Occipital lobe (tissue), 2 donors: ENCODE data around the gene SPSB1. TPM values are rescaled to one million over a fixed set of nuclear protein-coding genes. Genes with fewer than 3 reads are reported as not detected.

Experiments used
- DNase-seq: peaks from one replicate; lab custom pipeline; 2025; lab: John Stamatoyannopoulos, UW
- total RNA-seq: library from RNA; depleted of rRNA; stranded (reverse); fragments of >200 nt; gene quantifications from one replicate; pipeline ENCODE4 v1.2.3, GENCODE V29; 2014

Gene SPSB1
- total RNA-seq, 1 donor from 2014 or later = 2.3 TPM

DNA sequence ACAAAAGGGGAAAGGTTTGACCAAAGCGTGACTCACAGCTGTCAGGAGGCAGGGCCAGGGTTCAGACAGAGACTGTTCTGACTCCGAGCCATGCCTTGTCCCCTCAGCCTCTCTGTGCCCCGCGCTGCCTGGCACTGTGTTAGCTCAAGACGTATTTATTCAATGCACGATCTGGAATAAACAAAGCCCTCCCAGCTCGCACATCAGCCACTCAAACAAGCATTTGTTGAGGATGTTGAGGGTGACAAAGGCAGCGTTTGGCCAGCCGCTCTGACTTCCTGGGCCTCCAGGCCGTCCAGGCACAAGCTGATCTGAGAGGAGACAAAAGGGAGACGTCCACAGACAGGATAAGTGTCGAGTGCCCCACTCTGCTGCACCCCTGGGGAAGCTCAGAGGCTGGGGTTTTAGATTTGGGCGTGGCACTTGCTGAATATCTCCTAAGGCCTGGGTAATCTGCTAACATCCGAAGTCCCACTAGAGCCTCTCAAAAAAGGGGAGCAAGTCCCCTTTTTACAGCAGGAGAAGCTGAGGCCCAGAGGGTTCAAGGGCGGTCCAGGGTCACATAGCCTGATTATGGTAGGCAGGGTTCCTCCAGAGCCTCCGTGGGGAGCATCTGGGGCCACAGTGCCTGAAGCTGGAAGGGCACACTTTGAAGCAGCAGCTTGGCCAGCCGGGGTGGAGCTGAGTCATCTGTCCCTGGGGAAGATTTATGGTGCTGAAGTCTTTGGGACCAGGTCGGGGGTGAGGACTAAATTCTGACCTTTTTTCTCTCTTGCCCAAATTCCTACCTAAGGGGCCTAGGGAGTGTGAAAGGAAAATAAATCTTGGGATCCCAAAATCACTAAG is 95.9 kb downstream of the SPSB1 start:
- DNase-seq = peak; percentile 86

DNA sequence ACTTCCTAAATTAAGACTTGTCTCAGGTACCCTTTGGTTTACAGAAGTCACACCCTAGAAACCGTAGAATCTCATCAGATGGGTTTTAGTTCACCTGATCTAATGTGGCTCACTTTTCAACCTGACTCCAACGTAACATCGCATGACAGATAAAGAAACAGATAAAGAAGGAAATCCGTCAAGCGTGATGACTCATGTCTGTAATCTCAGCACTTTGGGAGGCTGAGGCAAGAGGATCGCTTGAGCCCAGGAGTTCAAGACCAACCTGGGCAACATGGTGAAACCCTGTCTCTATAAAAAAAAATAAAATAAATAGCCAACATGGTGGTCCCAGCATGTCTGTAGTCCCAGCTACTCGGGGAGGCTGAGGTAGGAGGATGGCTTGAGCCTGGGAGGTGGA is 97.3 kb downstream of the SPSB1 start:
- no peak for DNase-seq

DNA sequence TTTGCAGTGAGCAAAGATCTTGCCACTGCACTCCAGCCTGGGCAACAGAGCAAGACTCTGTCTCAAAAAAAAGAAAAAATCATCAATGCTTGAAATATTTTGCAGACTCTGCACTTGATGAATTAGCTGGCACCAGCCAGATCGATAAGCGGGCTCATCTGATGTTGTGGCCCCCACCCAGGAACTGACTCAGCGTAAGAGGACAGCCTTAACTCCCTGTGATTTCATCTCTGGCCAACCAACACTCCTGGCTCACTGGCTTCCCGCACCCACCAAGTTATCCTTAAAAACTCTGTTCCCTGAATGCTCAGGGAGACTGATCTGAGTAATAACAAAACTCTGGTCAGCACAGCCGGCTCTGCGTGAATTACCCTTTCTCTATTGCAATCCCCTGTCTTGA is 98.9 kb downstream of the SPSB1 start:
- DNase-seq = no peak

DNA sequence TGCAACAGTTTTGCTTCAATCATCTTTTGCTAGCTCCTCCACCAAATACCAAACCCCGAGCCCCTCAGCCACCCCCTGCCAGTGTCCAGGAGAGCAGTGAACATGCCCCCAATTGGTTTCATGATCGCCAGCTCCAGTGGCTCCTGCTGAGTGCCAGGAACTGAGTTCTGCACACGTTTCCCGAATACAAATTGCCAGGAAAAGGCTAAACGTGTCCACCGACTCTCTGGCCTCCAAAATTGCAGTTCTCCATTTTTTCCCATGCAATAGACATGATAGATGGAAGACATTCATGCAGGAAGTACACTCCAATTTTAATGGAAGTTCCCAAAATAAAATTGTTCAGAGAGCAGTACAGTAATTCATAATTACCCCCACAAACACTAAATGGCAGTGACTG is 101.3 kb downstream of the SPSB1 start:
- DNase-seq = no peak

DNA sequence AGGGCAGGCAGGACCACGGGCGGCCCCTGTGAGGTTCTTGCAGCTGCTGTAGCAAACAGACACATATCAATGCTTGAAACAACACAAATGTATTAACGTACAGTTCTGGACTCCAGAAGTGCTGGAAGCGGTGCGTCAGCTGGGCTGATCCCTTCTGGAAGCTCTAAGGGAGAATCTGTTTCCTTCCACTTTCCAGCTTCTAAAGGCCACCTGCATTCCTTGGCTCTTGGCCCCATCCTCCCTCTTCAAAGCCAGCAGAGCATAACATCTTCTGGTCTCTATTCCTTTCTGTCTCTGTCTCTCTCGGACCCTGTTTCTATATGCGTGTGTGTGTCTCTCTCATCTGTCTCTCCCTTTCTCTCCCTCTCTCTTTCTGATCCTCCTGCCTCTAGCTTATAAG is 102.3 kb downstream of the SPSB1 start:
- no peak for DNase-seq

DNA sequence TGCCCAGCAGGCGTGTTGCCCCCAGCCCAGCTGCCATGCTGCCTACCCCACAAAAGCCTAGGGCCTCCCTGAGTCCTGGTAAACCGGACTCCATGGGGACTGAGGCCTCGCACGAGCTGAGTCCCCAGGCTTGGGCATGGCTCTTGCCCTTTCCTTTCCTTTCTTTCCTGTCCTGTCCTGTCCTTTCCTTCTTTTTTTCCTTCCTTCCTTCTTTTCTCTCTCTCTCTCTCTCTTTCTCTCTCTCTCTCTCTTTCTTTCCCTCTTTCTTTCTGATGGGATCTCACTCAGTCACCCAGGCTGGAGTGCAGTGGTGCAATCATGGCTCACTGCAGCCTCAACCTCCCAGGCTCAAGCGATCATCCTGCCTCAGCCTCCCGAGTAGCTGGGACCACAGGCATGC is 104.4 kb downstream of the SPSB1 start:
- no peak for DNase-seq

DNA sequence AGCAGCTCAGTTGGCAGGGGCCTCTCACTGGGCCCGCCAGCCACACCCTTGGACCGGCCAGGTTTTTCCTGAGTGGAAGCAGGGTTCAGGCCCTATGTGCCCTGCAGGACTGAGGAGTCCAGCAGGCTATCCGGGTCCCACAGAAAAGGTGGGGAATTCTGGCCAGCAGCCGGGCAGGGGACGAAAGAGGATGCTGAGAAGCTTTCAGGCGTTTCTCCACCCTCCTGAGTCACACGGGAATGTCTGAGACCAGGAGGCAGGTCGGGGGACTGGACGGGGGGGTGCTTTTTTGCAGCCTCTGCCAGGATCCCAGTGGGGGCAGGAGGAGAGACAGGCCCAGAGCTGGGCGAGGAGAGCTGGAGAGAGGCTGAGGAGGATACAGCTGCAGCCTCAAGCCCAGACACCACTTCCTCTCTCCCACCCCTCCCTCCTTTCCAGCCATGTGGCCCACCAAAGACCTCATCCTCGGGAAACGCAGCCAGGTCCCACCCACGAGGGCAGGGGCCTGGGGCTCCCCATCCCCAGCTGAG is 105.4 kb downstream of the SPSB1 start:
- DNase-seq = no peak

DNA sequence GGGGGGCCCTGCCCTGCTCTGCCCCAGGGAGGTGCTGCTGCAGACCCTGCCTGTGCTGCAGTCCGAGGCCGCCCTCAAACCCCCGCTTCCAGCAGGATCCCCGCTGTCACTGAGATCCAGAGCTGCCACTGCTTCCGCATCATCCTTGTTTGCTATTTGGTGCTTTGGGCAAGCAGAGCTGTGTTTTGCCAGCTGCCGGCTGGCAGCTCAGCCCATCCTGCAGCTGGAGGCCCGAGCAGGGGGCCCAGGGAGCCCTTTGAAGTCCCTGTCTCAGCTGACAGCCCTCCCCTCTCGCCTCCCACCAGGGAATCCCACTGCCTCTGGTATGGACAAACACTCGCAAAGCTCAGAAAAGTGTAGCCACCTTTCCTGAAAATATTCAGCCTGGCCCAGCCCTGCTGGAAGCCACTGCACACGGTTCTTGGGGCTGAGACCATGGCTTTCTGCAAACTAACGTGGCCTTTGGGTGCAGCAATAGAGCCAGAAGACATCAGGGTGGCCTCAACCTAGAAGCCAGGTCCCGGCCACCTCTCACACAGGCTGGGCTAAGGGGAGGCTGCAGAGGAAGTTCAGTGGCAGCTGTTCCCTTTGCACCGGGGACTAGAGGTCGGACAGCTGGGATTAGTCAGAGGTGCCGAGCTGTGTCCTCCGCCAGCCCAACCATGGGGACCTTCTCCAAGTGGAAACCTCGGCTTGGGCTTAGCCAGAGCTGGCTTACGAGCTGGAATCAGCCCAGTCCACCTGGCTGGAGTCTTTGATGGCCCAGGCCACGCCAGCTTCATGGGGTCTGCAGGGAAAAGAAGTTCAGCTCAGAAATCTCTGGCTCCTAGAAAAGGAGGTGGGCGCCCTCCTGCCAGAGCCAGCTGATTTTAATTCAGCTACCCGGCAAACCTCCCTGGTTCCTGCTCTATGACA is 107.1 kb downstream of the SPSB1 start:
- no peak for DNase-seq

DNA sequence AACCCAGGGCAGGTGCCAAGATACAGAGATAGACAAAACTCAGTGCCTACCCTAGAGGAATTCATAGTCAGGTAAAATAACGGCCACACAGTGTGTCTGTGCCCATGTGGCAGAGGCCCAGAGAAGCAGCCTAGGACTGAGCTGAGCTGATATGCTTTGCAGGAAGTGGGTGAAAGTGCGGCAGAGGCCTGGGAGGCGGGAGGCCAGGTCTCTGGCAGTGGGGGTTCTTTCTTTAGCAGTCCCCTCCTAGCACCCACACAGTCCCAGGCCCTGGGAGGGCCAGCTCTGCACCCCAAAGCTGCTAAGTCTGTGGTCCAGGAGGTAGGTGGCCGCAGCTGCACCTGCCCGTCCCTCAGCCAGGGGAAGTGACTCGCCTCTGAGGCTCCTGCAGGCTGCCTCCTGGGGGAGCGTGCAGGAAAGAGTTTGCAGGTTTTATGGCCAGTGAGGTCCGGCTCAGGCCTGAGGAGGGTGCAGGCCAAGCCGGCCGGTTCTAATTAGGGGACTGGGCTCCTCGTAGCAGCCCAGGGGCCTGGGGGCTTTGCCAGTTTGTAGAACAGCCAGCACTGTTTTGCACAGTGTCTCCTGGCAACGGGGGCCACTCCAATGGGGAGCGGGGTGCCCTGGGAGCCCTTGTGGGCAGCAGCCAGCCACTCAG is 107.9 kb downstream of the SPSB1 start:
- no peak for DNase-seq

DNA sequence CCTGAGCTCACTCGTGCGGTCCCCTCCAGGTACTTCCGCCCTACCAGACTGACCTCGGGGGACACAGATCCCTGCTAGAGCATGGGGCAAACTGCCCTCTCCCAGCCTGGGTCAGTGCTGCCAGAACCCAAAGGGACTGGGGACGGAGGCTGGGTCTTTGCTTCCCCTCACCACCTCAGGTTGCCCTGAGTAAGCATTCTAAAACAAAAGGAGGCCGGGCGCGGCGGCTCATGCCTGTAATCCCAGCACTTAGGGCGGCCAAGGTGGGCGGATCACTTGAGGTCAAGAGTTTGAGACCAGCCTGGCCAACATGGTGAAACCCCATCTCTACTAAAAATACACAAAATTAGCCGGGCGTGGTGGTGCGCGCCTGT is 108.4 kb downstream of the SPSB1 start:
- no peak for DNase-seq

DNA sequence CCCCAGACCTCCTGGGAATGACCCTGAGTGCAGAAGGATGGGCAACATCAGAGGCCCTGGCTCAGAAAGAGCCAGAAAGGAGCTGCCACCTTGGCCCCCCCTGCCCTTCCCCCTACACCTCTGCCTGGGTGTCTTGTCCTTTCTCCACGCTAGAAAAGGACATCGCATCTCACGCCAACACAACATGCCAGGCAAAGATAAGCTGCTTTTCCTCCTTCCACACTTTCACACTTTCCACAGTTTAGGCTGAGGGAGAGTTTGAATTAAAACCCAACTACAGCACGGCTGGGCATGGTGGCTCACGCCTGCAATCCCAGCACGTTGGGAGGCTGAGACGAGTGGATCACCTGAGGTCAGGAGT is 109.5 kb downstream of the SPSB1 start:
- no peak for DNase-seq

DNA sequence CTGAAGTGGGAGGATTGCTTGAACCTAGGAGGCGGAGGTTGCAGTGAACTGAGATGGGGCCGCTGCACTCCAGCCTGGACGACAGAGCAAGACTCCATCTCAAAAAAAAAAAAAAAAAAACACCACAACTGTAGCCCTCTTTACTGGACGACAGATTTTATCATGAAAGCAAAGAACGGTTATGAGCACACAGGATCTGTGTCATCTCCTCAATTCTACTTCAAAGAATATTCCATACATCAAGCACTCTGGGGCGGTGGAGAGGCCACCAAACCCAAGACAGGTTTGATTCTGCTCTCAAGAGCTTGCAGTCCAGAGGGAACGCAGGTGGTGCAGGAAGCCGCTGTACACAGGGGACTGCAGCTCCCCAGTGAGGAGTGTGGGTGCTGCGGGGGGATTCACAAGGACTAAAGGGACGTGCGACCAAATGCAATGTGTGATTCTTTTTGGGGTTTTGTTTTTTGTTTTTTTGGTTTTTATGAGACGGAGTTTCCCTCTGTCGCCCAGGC is 110.1 kb downstream of the SPSB1 start:
- DNase-seq = no peak

DNA sequence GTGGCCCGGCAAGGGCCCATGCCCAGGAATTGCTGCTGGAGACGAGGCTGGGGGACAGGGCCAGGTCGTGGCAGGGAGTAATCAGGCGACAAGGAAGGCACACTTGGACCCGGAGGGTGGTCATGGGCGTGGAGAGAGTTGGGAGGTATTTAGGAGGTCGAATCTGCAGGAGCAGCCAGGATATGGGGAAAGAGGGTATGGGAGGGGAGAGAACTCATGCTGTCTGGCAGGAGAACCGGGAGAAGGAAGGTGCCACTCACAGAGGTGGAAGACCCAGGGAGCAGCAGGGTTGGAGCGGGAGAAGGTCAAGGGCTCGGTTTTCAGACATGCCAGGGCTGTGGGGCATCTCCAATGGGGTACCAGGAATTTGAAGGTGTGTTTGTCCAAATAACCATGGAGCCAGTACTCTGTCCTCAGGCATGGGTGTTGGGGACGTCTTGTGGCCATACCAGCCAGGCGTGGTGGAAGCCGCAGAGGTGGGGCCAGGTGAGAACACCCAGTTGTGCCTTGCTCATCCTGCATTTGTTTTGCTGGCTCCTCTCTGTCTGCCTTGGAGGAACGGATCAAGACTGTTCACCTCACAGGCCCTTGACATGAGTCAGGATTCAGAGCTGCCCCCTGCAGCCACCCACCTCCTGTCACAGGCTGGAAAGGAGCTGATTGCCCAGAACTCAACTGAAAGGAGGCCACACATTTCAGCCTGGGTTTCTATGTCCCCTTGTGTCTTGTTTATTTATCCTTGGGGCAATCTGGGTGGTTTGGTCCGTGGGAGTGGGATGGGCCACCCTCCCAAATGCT is 111.6 kb downstream of the SPSB1 start:
- DNase-seq = no peak

DNA sequence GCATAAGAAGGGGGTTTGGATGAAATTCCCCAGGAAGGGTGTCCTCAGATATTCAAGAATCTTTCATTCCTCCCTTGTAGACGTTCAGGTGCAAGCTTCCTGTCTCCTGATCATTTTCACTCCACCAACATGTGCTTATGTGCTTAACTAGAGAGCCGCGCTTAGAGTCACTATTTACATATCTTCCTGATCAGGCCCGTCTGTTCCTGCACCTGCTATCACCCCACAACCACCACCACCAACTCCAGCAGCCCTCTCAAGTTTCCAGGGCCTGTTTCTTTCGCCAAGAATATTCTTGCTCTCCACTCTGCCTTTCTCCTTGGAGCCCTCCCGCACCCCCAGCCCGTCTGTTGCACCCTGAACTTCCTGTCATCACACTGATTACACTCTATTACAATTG is 113.4 kb downstream of the SPSB1 start:
- DNase-seq = no peak

DNA sequence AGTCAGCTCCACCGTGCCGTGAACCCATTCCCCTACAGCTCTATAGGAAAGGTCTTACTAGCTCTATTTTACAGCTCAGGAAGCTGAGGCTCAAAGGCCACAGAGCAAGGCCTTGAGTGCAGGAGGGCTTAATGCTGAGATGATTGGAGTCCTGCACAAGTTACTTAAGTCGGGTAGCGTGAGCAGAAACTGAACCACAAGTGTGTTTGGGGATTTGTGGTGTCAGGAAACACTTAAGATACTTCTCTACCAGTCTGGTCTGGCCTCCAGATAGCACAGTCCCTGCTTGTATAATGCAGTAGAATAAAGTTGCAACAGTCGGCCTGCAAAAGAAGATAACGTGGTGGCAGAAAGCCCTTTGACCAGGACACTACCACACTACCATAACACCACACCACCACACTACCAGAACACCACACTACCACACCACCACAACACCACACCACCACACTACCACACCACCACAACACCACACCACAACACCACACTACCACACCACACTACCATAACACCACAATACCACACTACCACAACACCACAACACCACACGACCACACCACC is 118.1 kb downstream of the SPSB1 start:
- DNase-seq = no peak

DNA sequence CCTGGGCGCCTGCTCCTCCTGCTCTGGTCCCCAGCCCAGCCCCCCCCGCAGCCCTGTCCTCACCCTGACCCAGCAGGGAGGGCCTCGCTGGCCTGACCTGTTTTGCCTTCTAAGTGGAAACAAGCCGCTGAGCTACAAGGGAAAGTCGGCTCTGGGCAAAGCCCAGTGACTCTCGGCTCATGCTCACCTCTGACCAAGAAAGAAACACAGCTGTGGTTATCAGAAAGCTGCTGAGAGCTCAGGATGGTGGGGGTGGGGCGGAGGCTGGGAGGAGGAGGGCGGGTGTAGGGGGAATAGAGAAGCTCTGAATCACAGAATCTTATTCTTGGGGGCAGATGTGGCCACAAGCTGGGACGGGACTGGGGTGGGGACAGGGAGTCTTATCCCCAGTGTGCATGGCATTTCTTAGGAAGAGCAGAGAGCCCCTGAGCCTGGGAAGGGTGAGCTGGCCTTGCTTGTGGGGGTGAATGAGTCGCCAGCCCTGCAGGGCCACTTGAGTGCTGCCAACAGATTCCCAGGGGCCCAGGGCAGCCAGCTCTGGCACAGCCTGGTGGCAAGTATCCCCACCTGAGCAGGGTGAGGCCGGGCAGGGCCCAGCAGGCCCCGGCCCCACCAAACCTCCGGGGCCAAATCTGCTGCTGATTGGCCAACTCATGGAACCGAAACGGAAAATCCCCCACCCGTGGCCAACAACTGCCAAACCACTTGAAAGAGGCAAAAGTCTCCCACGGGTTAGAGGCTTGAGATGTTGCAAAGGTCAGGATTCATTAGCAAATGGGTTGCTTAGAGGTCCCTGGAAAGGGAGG is 120.6 kb downstream of the SPSB1 start:
- no peak for DNase-seq

DNA sequence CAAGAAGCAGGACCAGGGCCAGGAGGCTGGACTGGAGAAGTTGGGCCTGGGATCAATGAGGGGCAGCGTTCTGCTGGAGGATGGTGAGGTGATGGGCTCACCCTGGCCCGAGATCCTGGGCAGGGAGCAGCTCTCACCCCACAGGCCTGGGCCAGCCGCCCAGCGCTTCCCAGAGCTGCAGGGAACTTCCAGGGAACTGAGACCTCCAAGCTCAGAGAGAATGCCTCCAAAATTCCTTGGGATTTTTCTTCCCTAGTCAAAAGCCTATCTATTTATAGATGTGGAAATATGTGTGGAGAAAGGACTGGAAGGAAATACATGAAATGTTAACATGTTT is 121.2 kb downstream of the SPSB1 start:
- DNase-seq = no peak

DNA sequence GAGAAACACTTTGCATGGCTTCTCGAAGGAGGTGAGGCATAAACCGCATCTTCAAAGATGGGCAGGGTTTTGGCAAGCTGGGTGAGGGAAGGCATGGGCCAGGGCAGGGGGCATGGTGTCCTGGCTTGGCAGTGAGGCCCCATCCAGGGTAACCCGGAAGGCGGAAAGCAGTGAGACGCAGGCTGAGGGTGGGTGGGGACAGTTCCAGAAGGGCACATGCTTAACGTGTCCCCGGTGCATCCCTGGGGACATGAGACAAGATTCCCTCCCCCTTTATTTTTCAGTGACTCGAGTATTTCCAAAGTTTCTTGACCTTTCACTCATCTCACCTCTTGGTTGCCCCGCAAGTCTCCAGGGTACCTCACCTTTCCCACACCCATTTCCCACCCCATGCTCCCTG is 123.8 kb downstream of the SPSB1 start:
- DNase-seq = no peak

DNA sequence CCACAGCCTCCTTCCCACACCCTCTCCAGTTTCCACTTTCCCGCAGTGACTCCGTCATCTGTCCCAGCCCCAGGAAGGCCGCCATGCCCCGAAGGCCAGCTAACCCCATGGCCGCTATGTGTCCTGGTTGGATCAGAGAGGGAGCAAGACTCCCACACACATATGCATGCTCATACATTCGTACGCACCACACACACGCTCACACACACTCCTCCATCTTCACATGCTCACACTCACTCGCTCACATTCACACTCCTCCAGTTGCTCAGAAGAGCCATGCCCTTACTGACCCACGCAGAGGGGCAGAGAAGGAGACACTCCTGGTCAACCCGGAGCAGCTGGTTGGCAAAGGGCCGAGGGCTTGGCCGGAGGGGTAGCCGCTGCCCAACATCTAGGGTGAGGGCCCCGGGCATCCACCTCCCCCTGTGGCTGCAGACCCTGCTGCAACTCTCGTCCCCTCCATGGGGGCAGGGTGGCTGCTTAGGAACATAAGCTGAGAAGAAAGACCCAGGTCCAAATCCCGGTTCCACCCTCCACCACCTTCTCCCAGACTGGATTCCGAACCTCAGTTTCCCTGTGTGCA is 124.3 kb downstream of the SPSB1 start:
- DNase-seq = no peak

DNA sequence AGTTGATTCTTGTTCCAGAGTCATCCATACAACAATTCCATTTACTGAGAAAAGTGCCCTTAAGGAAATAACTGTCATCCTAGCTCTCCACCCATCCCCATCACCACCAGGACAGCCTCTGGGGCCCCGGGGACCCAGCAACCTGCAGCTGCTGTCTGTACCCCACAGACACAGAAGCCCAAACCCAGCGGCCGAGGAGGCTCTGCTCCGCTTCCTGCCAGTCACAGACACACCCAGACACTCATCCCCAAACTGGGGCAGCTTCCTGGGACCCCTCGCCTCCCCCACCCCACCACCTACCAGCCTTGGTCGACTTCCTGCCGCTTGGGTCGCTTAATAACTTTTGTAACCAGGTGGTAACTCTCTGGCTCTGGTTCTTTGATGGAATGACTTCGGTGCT is 125.0 kb downstream of the SPSB1 start:
- DNase-seq = no peak
